Activated B cell treated with CpG ODN at 0.5 μM for 24 hours (primary cell): ENCODE results near the gene NGEF. TPM values are rescaled to one million over a fixed set of nuclear protein-coding genes. Genes with fewer than 3 reads are reported as not detected.

Experiments used
- ATAC-seq: fragments of 200-7000 bp; cut with Tn5 transposase; one replicate; pipeline ENCODE4 v1.10.0; 2021; ENCODE audit warnings: low read depth, mild to moderate bottlenecking, moderate library complexity
- CTCF ChIA-PET: fragments of 350-600 bp; sonication (Branson Sonifier 250); formaldehyde crosslinking; loops from one replicate; lab custom pipeline; 2021; ENCODE audit warnings: antibody characterized with exemption; lab: Charles Lee
- POLR2A ChIA-PET: fragments of 350-600 bp; sonication (Branson Sonifier 250); formaldehyde crosslinking; loops from one replicate; lab custom pipeline; 2021; ENCODE audit warnings: antibody characterized with exemption; lab: Charles Lee
- DNase-seq: peaks from one replicate; pipeline ENCODE4 v3.0.0; 2022
- H3K27ac Mint-ChIP-seq: one replicate; pipeline ENCODE4 v1.8.0; 2020; ENCODE audit warnings: mixed read lengths
- H3K27me3 Mint-ChIP-seq: one replicate; pipeline ENCODE4 v1.8.0; 2021; ENCODE audit warnings: mixed read lengths
- H3K36me3 Mint-ChIP-seq: one replicate; pipeline ENCODE4 v1.8.0; 2021; ENCODE audit warnings: low read depth, mixed read lengths
- H3K4me1 Mint-ChIP-seq: one replicate; pipeline ENCODE4 v1.8.0; 2021; ENCODE audit warnings: mixed read lengths
- H3K4me3 Mint-ChIP-seq: one replicate; pipeline ENCODE4 v1.8.0; 2020; ENCODE audit warnings: mild to moderate bottlenecking, mixed read lengths
- H3K9me3 Mint-ChIP-seq: one replicate; pipeline ENCODE4 v1.8.0; 2020; ENCODE audit warnings: mixed read lengths
- CTCF ChIP-seq: fragments of 200-600 bp; IDR thresholded peaks from one replicate; pipeline ENCODE4 v1.8.0; 2022; ENCODE audit warnings: antibody characterized with exemption, mild to moderate bottlenecking
- intact Hi-C: fragments of 100-400 bp; cut with micrococcal nuclease; formaldehyde crosslinking; loops from one replicate; pipeline ENCODE4 v1.15.1; 2024
- total RNA-seq: library from RNA; stranded (reverse); gene quantifications from 2 replicates; pipeline ENCODE4 v1.2.3, GENCODE V29; 2022

The NGEF gene
- total RNA-seq, 1 donor from 2014 or later: not detected

- no peak for ATAC-seq
- Mint-ChIP-seq H3K4me1 (no peaks in the 10 kb centered on the region), H3K27ac (no peak overlapping the region), H3K27me3 (no peaks in the 10 kb centered on the region), H3K36me3 (no peaks in the 10 kb centered on the region), H3K4me3 (no peak overlapping the region), H3K9me3 (no peaks in the 10 kb centered on the region)
- no peak for TF ChIP-seq CTCF
- intact Hi-C loops: no loop called here
- POLR2A ChIA-PET: no interaction called here
- no peak for DNase-seq
- CTCF ChIA-PET: interaction anchor here (0.7 to 1.5 kb wide), 2 partner anchors 13 to 194 kb away, joined by 3 to 5 read pairs; partner anchors contain the start of gene INPP5D
Observed at GRCh38 chr2:233047206-233047605, 34.1 kb upstream of the NGEF start.

GRCh38 chr2:233044974-233045605, 32.0 kb upstream of the NGEF start:
- POLR2A ChIA-PET: no interaction called here
- H3K27me3 Mint-ChIP-seq: peaks cover 2% of the 10 kb centered on the region
- ATAC-seq: no peak
- no peak overlapping the region for H3K27ac Mint-ChIP-seq
- intact Hi-C loops: no loop called here
- H3K4me1 Mint-ChIP-seq: no peaks in the 10 kb centered on the region
- H3K4me3 Mint-ChIP-seq: no peak overlapping the region
- no peak for DNase-seq
- H3K9me3 Mint-ChIP-seq: no peaks in the 10 kb centered on the region
- TF ChIP-seq CTCF: no peak
- H3K36me3 Mint-ChIP-seq: no peaks in the 10 kb centered on the region
- CTCF ChIA-PET: interaction anchor here (2.4 kb wide), 1 partner anchor 9 kb away, joined by 11 read pairs; no protein-coding TSS in a partner anchor

- Mint-ChIP-seq H3K4me3 (no peak overlapping the region), H3K9me3 (no peaks in the 10 kb centered on the region)
Observed at GRCh38 chr2:233042549-233042948, 29.5 kb upstream of the NGEF start.

GRCh38 chr2:233041722-233042323, 28.8 kb upstream of the NGEF start:
- ATAC-seq (no peak), DNase-seq (no peak)
- Mint-ChIP-seq H3K27ac (no peak overlapping the region), H3K9me3 (no peaks in the 10 kb centered on the region), H3K27me3 (peaks cover 2% of the 10 kb centered on the region), H3K4me3 (no peak overlapping the region), H3K4me1 (no peaks in the 10 kb centered on the region), H3K36me3 (no peaks in the 10 kb centered on the region)
- ChIA-PET CTCF (no interaction called here), POLR2A (no interaction called here)
- no peak for TF ChIP-seq CTCF
- intact Hi-C loops: no loop called here

More at GRCh38 chr2:233042549-233042948, 29.5 kb upstream of the NGEF start:
- ChIA-PET CTCF (no interaction called here), POLR2A (no interaction called here)
- TF ChIP-seq CTCF: no peak
- DNase-seq: no peak
- Mint-ChIP-seq H3K36me3 (no peaks in the 10 kb centered on the region), H3K27ac (no peak overlapping the region), H3K4me1 (no peaks in the 10 kb centered on the region), H3K27me3 (peaks cover 2% of the 10 kb centered on the region)
- no peak for ATAC-seq
- intact Hi-C loops: no loop called here

- Mint-ChIP-seq H3K27ac (no peak overlapping the region), H3K4me3 (no peak overlapping the region), H3K9me3 (no peaks in the 10 kb centered on the region), H3K36me3 (no peaks in the 10 kb centered on the region), H3K4me1 (no peaks in the 10 kb centered on the region), H3K27me3 (peaks cover 2% of the 10 kb centered on the region)
- intact Hi-C loops: no loop called here
- ChIA-PET POLR2A (no interaction called here), CTCF (no interaction called here)
- no peak for ATAC-seq
- TF ChIP-seq CTCF: no peak
- DNase-seq: no peak
Observed at GRCh38 chr2:233040571-233040970, 27.5 kb upstream of the NGEF start.
